Measurements from ENCODE around the gene AEN.

AEN gene

GRCh38 chr15:88580532-88580931 lies 40.6 kb upstream of the AEN start:
- Histone ChIP-seq H3K27me3 (ENCODE audit: insufficient read depth, low read depth, severe bottlenecking) (no peaks in the 10 kb centered on the region), H3K36me3 (no peaks in the 10 kb centered on the region), H3K9me3 (ENCODE audit: severe bottlenecking) (peaks cover 3% of the 10 kb centered on the region), H3K4me3 (ENCODE audit: low read depth, low read length) (no peak overlapping the region), H3K27ac (no peak overlapping the region)
- no peak for DNase-seq
- TF ChIP-seq, protein P1, sequence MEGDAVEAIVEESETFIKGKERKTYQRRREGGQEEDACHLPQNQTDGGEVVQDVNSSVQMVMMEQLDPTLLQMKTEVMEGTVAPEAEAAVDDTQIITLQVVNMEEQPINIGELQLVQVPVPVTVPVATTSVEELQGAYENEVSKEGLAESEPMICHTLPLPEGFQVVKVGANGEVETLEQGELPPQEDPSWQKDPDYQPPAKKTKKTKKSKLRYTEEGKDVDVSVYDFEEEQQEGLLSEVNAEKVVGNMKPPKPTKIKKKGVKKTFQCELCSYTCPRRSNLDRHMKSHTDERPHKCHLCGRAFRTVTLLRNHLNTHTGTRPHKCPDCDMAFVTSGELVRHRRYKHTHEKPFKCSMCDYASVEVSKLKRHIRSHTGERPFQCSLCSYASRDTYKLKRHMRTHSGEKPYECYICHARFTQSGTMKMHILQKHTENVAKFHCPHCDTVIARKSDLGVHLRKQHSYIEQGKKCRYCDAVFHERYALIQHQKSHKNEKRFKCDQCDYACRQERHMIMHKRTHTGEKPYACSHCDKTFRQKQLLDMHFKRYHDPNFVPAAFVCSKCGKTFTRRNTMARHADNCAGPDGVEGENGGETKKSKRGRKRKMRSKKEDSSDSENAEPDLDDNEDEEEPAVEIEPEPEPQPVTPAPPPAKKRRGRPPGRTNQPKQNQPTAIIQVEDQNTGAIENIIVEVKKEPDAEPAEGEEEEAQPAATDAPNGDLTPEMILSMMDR (IDR thresholded peaks at IDR 0.05; ENCODE audit: low read depth, low read length) = no peak

DNA sequence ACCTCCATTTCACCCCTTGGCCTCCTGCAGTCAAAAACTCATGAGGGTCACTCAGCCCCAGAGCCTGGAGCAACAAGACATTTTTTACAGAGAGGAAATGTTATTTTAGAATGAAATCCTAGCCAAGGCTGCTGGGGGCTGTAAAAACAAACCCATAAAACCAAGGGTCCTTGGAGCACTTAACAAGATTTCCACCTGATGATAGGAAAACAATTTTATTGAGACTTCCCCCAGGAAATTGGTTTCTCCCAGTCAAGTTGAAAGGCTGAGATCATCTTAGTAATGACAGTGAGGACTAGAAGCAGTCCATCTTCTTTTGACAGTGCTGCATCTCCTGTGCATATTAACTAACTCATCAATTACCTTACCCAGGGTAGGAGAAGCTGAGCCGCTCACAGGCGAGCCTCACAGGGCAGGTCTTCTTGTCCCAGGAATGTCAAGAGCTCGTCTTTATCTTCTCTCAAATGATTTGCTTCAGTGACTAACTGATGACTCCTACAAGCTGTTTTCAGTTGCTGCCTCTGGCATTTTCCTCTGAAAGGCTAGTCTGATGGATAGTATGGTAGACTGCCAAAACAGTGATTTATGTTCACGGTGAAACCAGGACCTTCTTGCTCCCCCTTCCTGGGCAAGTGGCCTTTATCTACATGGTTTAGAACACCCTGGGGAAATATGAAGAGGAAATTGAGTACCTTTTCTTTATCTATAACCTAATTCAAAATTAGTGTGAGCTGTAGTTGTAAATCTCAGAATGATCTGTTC lies 34.6 kb upstream of the AEN start:
- TF ChIP-seq, protein P1 (IDR thresholded peaks at IDR 0.05; ENCODE audit: low read depth, low read length) = no peak
- Histone ChIP-seq H3K27ac (no peak overlapping the region), H3K4me3 (ENCODE audit: low read depth, low read length) (no peak overlapping the region), H3K9me3 (ENCODE audit: severe bottlenecking) (peaks cover 3% of the 10 kb centered on the region), H3K27me3 (ENCODE audit: insufficient read depth, low read depth, severe bottlenecking) (no peaks in the 10 kb centered on the region), H3K36me3 (no peaks in the 10 kb centered on the region)
- DNase-seq = no peak

DNA sequence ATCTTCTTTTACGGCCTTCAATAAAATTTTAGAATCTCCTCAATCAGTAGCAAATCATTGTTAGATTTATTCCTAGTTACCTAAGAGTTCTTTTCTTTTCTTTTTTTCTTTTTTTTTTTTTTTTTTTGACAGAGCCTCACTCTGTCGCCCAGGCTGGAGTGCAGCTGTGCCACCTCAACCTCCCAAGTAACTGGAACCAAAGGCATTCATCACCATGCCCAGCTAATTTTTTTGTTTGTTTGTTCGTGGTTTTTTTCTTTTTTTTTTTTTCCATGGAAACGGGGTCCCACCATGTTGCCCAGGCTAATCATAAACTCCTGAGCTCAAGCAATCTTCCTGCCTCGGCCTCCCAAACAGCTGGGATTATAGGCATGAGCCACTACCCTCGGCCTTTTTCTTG lies 30.4 kb upstream of the AEN start:
- TF ChIP-seq, protein P1 (IDR thresholded peaks at IDR 0.05; ENCODE audit: low read depth, low read length) = no peak
- H3K9me3 ChIP-seq (ENCODE audit: severe bottlenecking) = no peaks in the 10 kb centered on the region
- H3K27ac ChIP-seq = no peak overlapping the region
- no peaks in the 10 kb centered on the region for H3K36me3 ChIP-seq
- no peaks in the 10 kb centered on the region for H3K27me3 ChIP-seq (ENCODE audit: insufficient read depth, low read depth, severe bottlenecking)
- no peak for DNase-seq
- H3K4me3 ChIP-seq (ENCODE audit: low read depth, low read length) = no peak overlapping the region

DNA sequence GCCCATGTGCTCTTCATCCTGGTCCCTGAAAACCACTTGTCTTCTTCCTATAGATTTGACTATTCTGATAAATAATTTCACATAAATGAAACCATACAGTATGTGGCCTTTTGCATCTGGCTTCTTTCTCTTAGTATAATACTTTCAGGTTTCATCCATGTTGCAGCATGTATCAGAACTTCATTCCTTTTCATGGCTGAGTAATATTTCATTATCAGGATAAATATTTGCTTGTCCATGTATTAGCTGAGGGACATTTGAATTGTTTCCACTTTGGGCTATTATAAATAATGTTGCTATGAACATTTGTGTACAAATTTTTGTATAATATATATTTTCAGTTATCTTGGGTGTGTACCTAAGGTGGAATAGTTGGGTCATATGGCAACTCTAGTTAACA lies 29.8 kb upstream of the AEN start:
- H3K27ac ChIP-seq = no peak overlapping the region
- TF ChIP-seq, protein P1 (IDR thresholded peaks at IDR 0.05; ENCODE audit: low read depth, low read length) = no peak
- DNase-seq = no peak
- H3K4me3 ChIP-seq (ENCODE audit: low read depth, low read length) = no peak overlapping the region
- no peaks in the 10 kb centered on the region for H3K27me3 ChIP-seq (ENCODE audit: insufficient read depth, low read depth, severe bottlenecking)
- no peaks in the 10 kb centered on the region for H3K36me3 ChIP-seq
- no peaks in the 10 kb centered on the region for H3K9me3 ChIP-seq (ENCODE audit: severe bottlenecking)

DNA sequence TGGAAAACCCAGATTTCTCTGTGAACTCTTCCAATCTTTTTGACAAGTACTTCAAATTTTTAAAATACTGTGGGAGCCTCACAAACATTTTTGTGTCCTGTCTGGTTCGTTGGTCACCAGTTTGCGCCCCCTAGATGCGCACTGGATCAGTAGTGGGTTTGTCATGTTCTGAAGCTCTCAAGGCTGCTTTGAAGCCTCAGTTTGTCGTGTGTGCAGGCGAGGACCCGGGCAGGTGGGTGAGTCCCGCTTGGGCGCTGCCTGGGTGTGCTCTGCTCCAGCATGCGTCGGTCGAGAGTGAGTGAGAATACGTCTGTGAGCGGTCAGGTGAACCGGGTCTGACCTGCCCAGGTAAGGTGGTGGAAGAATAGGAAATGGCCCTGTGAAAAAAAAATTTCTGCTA lies 17.3 kb upstream of the AEN start:
- H3K4me3 ChIP-seq (ENCODE audit: low read depth, low read length) = peak overlapping the region; percentile 85
- H3K36me3 ChIP-seq = peaks cover 43% of the 10 kb centered on the region

More for the DNA sequence above, 17.3 kb upstream of the AEN start:
- H3K9me3 ChIP-seq (ENCODE audit: severe bottlenecking) = no peaks in the 10 kb centered on the region
- peak overlapping the region; percentile 90 for H3K27ac ChIP-seq
- TF ChIP-seq, protein P1 (IDR thresholded peaks at IDR 0.05; ENCODE audit: low read depth, low read length) = peak; percentile 54
- no peaks in the 10 kb centered on the region for H3K27me3 ChIP-seq (ENCODE audit: insufficient read depth, low read depth, severe bottlenecking)
- DNase-seq = peak; percentile 72

Measured in WERI-Rb-1 (cell line).